Body of pancreas (tissue), 4 donors: ENCODE measurements around the gene NCS1. TPM values are rescaled to one million over a fixed set of nuclear protein-coding genes. Genes with fewer than 3 reads are reported as not detected.

ENCODE experiments used
- ATAC-seq: fragments of 150-250 bp; one replicate; pipeline ENCODE4 v1.9.1; 2016
- DNase-seq, 4 donors: peaks; one replicate each; pipeline ENCODE4 v3.0.0-alpha.2; 2019
- H3K27ac ChIP-seq, 4 donors: fragments of 200-600 bp; sonication (generic); 1 replicate in 3 of 4; 2 replicates in 1 of 4; pipeline versions ENCODE4 v1.5.1 to v1.6.1; 2016 to 2019; ENCODE audit warnings: mild to moderate bottlenecking in 1 of 4, mixed read lengths in 1 of 4, moderate library complexity in 1 of 4
- H3K27me3 ChIP-seq, 2 donors: fragments of 200-600 bp; sonication (generic); one replicate each; pipeline ENCODE4 v1.6.0; 2016; ENCODE audit warnings: mild to moderate bottlenecking in 1 of 2
- H3K36me3 ChIP-seq, 2 donors: fragments of 200-600 bp; sonication (generic); replicated peaks in 1 of 2; 2 replicates each; pipeline ENCODE4 v1.5.1; 2016; ENCODE audit warnings: low read depth in 2 of 2; ENCODE audit not compliant: insufficient read depth in 1 of 2
- H3K4me1 ChIP-seq: fragments of 200-600 bp; sonication (generic); one replicate; pipeline ENCODE4 v1.6.0; 2016
- H3K4me3 ChIP-seq, 2 donors: fragments of 200-600 bp; sonication (generic); 1 replicate in 1 of 2; 2 replicates in 1 of 2; pipeline ENCODE4 v1.5.1; 2016 to 2019
- H3K9me3 ChIP-seq, 3 donors: fragments of 200-600 bp; sonication (generic); 1 replicate in 2 of 3; 2 replicates in 1 of 3; pipeline ENCODE4 v1.5.1; 2016
- CTCF ChIP-seq, 7 experiments: fragments of 450-650 bp in 4 of 7; fragments of 200-600 bp in 3 of 7; sonication (generic) in 3 of 7; IDR thresholded peaks; one replicate each; pipeline ENCODE4 v1.5.1; 2016 to 2019; ENCODE audit warnings: antibody characterized with exemption in 7 of 7
- POLR2A ChIP-seq, 3 donors: fragments of 450-650 bp; IDR thresholded peaks; one replicate each; pipeline ENCODE4 v1.6.1; 2016; ENCODE audit warnings: antibody characterized with exemption in 3 of 3, mild to moderate bottlenecking in 2 of 3
- WGBS, 2 donors: methylation state at CpG; one replicate each; pipeline ENCODE4 v1.1.5; 2017; 5-methylcytosine and 5-hydroxymethylcytosine counted together
- intact Hi-C: fragments of 100-400 bp; cut with DNase I; formaldehyde crosslinking; loops from one replicate; pipeline ENCODE4 v1.15.1; 2023
- total RNA-seq, 2 donors: library from RNA; depleted of rRNA; stranded (reverse); fragments of >200 nt; gene quantifications; one replicate each; pipeline ENCODE4 v1.1.0, GENCODE V29; 2016

NCS1 gene
- total RNA-seq, 2 donors from 2014 or later = 3.9 to 4.3 TPM

GRCh38 chr9:130241198-130241535 is 69.0 kb downstream of the NCS1 start:
- DNase-seq = no peak
- peaks cover 10% of the 10 kb centered on the region for H3K4me1 ChIP-seq
- intact Hi-C loops = loop anchor here (10.0 kb wide), 1 partner anchor 356 kb away; no protein-coding TSS in a partner anchor
- TF ChIP-seq CTCF (IDR thresholded peaks at IDR 0.05) (no peak), POLR2A (IDR thresholded peaks at IDR 0.05) (no peak)
- no peak overlapping the region for H3K4me3 ChIP-seq
- H3K27me3 ChIP-seq = no peaks in the 10 kb centered on the region
- no peaks in the 10 kb centered on the region for H3K36me3 ChIP-seq
- no peak for ATAC-seq
- H3K27ac ChIP-seq = no peak overlapping the region
- 77 to 100% methylated on average over 1 of the region's 1 CpG for WGBS, 2 donors
- no peaks in the 10 kb centered on the region for H3K9me3 ChIP-seq

- Histone ChIP-seq H3K4me3 (no peak overlapping the region), H3K36me3 (no peaks in the 10 kb centered on the region), H3K27ac (no peak overlapping the region), H3K9me3 (no peaks in the 10 kb centered on the region), H3K4me1 (peaks cover 9% of the 10 kb centered on the region), H3K27me3 (no peaks in the 10 kb centered on the region)
- intact Hi-C loops = loop anchor here (10.0 kb wide), 1 partner anchor 358 kb away; no protein-coding TSS in a partner anchor
- 67 to 75% methylated on average over 11 of the region's 11 CpGs for WGBS, 2 donors
- no peak for TF ChIP-seq POLR2A (IDR thresholded peaks at IDR 0.05)
- TF ChIP-seq CTCF (IDR thresholded peaks at IDR 0.05) = no peak
- ATAC-seq (no peak), DNase-seq (no peak)
Measured at GRCh38 chr9:130242270-130243014, 70.2 kb downstream of the NCS1 start.

GRCh38 chr9:130243015-130243881 is 71.0 kb downstream of the NCS1 start:
- Histone ChIP-seq H3K27ac (no peak overlapping the region), H3K36me3 (no peaks in the 10 kb centered on the region), H3K4me3 (no peak overlapping the region), H3K27me3 (no peaks in the 10 kb centered on the region), H3K4me1 (peaks cover 9% of the 10 kb centered on the region), H3K9me3 (no peaks in the 10 kb centered on the region)
- TF ChIP-seq CTCF (IDR thresholded peaks at IDR 0.05) (peak; percentile 84 to 91 (median 87)), POLR2A (IDR thresholded peaks at IDR 0.05) (no peak)
- WGBS, 2 donors = 20 to 26% methylated on average over 23 to 35 of the region's 35 CpGs
- peak; percentile 75 to 85 (median 76) for DNase-seq
- peak; percentile 73 for ATAC-seq
- intact Hi-C loops = loop anchor here (10.0 kb wide), 1 partner anchor 358 kb away; no protein-coding TSS in a partner anchor

- ATAC-seq = no peak
- intact Hi-C loops = loop anchor here (10.0 kb wide), 1 partner anchor 359 kb away; no protein-coding TSS in a partner anchor
Measured at GRCh38 chr9:130243882-130244170, 71.6 kb downstream of the NCS1 start.

More at GRCh38 chr9:130243882-130244170, 71.6 kb downstream of the NCS1 start:
- H3K9me3 ChIP-seq = no peaks in the 10 kb centered on the region
- H3K36me3 ChIP-seq = no peaks in the 10 kb centered on the region
- H3K4me1 ChIP-seq = peaks cover 9% of the 10 kb centered on the region
- DNase-seq = no peak
- H3K27ac ChIP-seq = no peak overlapping the region
- no peaks in the 10 kb centered on the region for H3K27me3 ChIP-seq
- TF ChIP-seq POLR2A (IDR thresholded peaks at IDR 0.05) (no peak), CTCF (IDR thresholded peaks at IDR 0.05) (no peak)
- WGBS, 2 donors = 61 to 62% methylated on average over 4 to 7 of the region's 7 CpGs
- H3K4me3 ChIP-seq = no peak overlapping the region
